Hepatocyte (in vitro differentiated cells): ENCODE measurements around the gene MFSD6L.

Source experiments
- EZH2 ChIP-seq: fragments of 200-600 bp; sonication (generic); IDR thresholded peaks from 2 replicates; pipeline ENCODE4 v1.6.1; 2016; ENCODE audit warnings: antibody characterized with exemption, mild to moderate bottlenecking, borderline replicate concordance
- EZH2phosphoT487 ChIP-seq: fragments of 200-600 bp; sonication (generic); IDR thresholded peaks from one replicate; pipeline ENCODE4 v1.6.1; 2018; ENCODE audit warnings: antibody characterized with exemption, mild to moderate bottlenecking, low read depth, moderate library complexity; ENCODE audit not compliant: unreplicated experiment, severe bottlenecking
- TF ChIP-seq, protein P1 (sequence below): fragments of 200-600 bp; sonication (generic); IDR thresholded peaks from 2 replicates; pipeline ENCODE4 v1.5.1; 2016; ENCODE audit warnings: antibody characterized with exemption, mild to moderate bottlenecking; ENCODE audit not compliant: poor library complexity

DNA sequence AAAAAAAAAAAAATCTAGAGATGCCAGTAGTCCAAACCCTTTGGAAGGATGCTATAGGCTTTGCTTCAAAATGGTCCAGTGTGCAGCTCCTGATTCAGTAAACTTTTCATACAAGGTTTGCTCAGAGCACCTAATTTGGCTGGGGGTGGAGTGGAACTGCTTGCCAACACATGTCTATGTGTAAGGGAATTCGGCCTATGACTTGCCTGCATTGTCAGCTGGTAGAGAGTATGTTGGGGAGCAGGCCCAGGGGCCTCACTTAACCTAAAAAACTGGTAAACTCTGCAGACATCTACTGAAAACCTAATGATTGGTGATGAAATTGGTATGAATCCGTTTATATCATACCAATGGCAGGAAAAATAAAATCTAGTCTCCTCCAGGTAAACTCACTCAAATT, 1.5 kb upstream of the MFSD6L start:
- TF ChIP-seq, protein P1, sequence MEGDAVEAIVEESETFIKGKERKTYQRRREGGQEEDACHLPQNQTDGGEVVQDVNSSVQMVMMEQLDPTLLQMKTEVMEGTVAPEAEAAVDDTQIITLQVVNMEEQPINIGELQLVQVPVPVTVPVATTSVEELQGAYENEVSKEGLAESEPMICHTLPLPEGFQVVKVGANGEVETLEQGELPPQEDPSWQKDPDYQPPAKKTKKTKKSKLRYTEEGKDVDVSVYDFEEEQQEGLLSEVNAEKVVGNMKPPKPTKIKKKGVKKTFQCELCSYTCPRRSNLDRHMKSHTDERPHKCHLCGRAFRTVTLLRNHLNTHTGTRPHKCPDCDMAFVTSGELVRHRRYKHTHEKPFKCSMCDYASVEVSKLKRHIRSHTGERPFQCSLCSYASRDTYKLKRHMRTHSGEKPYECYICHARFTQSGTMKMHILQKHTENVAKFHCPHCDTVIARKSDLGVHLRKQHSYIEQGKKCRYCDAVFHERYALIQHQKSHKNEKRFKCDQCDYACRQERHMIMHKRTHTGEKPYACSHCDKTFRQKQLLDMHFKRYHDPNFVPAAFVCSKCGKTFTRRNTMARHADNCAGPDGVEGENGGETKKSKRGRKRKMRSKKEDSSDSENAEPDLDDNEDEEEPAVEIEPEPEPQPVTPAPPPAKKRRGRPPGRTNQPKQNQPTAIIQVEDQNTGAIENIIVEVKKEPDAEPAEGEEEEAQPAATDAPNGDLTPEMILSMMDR, result no peak
- TF ChIP-seq EZH2 (no peak), EZH2phosphoT487 (no peak)
